Heart left ventricle (tissue), 16 donors: Measurements from ENCODE around the gene CDH13. TPM values are rescaled to one million over a fixed set of nuclear protein-coding genes. Genes with fewer than 3 reads are reported as not detected.

Experiments used
- ATAC-seq, 4 donors: fragments of 200-7000 bp; cut with Tn5 transposase; one replicate each; pipeline ENCODE4 v1.9.1; 2020 to 2022; ENCODE audit warnings: moderate library complexity in 4 of 4, mild to moderate bottlenecking in 3 of 4, moderate number of reproducible peaks in 1 of 4
- DNase-seq, 5 donors: peaks; one replicate each; pipeline ENCODE4 v3.0.0-alpha.2; 2020
- H3K27ac ChIP-seq, 12 donors: fragments of 200-600 bp; sonication (generic) in 4 of 12; one replicate each; pipeline versions ENCODE4 v1.5.0 to v1.8.0; 2016 to 2022; ENCODE audit warnings: mild to moderate bottlenecking in 2 of 12
- H3K27me3 ChIP-seq, 9 donors: fragments of 200-600 bp; sonication (generic) in 2 of 9; one replicate each; pipeline versions ENCODE4 v1.5.1 to v1.8.0; 2016 to 2022; ENCODE audit warnings: mild to moderate bottlenecking in 3 of 9
- H3K36me3 ChIP-seq, 9 donors: fragments of 200-600 bp; sonication (generic) in 2 of 9; one replicate each; pipeline versions ENCODE4 v1.5.0 to v1.8.0; 2018 to 2022; ENCODE audit warnings: mild to moderate bottlenecking in 2 of 9
- H3K4me1 ChIP-seq, 12 donors: fragments of 200-600 bp; sonication (generic) in 4 of 12; one replicate each; pipeline versions ENCODE4 v1.5.0 to v1.8.0; 2016 to 2022; ENCODE audit warnings: mild to moderate bottlenecking in 3 of 12
- H3K4me3 ChIP-seq, 12 donors: fragments of 200-600 bp; sonication (generic) in 4 of 12; one replicate each; pipeline versions ENCODE4 v1.5.0 to v1.8.0; 2017 to 2022; ENCODE audit warnings: mild to moderate bottlenecking in 9 of 12, moderate library complexity in 4 of 12
- H3K9me3 ChIP-seq, 12 donors: fragments of 200-600 bp; sonication (generic) in 4 of 12; one replicate each; pipeline versions ENCODE4 v1.5.0 to v1.8.0; 2016 to 2022; ENCODE audit warnings: mild to moderate bottlenecking in 1 of 12
- POLR2A ChIP-seq, 2 donors: fragments of 450-650 bp; IDR thresholded peaks; one replicate each; pipeline ENCODE4 v1.6.1; 2017; ENCODE audit warnings: antibody characterized with exemption in 2 of 2, mild to moderate bottlenecking in 2 of 2, moderate library complexity in 2 of 2
- WGBS, 4 donors: extraction: QIAGEN DNeasy Blood & Tissue Kit in 2 of 4; methylation state at CpG; one replicate each; pipeline versions ENCODE4 v1.1.5 to v1.1.7; 2013 to 2018; 5-methylcytosine and 5-hydroxymethylcytosine counted together
- intact Hi-C, 10 donors: fragments of 100-400 bp; cut with DNase I; formaldehyde crosslinking; loops; one replicate each; pipeline versions ENCODE4 v1.11.1 to v1.14.2; 2022
- polyA plus RNA-seq, 2 donors: library from polyadenylated mRNA; stranded (reverse); fragments of 200-250 nt; gene quantifications; one replicate each; pipeline ENCODE4 v1.2.3, GENCODE V29; 2013
- total RNA-seq, 9 donors: library from RNA; depleted of rRNA in 2 of 9; stranded (reverse); fragments of >200 nt in 2 of 9; fragmentation: NEBNext Ultra II Directional in 3 of 9; extraction: Animal tissue kit (Norgen Biotek cat#: 25700) in 3 of 9; gene quantifications; one replicate each; pipeline versions ENCODE4 v1.1.0 to v1.2.4, GENCODE V29; 2016 to 2023
- TF ChIP-seq, protein P1 (sequence below), 12 donors: fragments of 200-600 bp; sonication (generic) in 4 of 12; IDR thresholded peaks; one replicate each; pipeline versions ENCODE4 v1.5.0 to v1.8.0; 2018 to 2022; ENCODE audit warnings: antibody characterized with exemption in 12 of 12, mild to moderate bottlenecking in 5 of 12
- donor health status: ischemic (EF 13 %, LVEDD 7.1; RV severe dilation, severe dysfunction).
- donor health status: healthy with polysubstance abuse.
- donor health status: DM: no; HTN: yes; CAD: no.
- donor health status: DM: no; HTN: no; CAD: no.
- donor health status: ischemic (EF 25% LVEDD 6.9; RV normal size, moderate dysfunction).
- donor health status: ischemic (EF 25% LVEDD 5.7; RV mildly dilated, moderate dysfunction).
- donor health status: healthy.
- donor health status: DM: yes; HTN: yes; CAD: no.
- donor health status: ischemic (EF 35%, LVEDD 5.7; RV mildly dilated, moderate dysfunction).
- donor health status: nonischemic (EF 11% LVEDD 7.7; RV severe dilation, severe dysfunction).
- donor health status: DM: yes; HTN: yes; CAD: no.
- donor health status: PGD.
- donor health status: ischemic (EF 29% LVEDD 5.4; RV normal size, mild dysfunction).
- donor health status: nonischemic (EF 23%, LVEDD 6.1; RV moderate dilation, normal function).

The CDH13 gene
- total and polyA plus RNA-seq, 11 donors: 15.0 to 172 (median 137) TPM

DNA sequence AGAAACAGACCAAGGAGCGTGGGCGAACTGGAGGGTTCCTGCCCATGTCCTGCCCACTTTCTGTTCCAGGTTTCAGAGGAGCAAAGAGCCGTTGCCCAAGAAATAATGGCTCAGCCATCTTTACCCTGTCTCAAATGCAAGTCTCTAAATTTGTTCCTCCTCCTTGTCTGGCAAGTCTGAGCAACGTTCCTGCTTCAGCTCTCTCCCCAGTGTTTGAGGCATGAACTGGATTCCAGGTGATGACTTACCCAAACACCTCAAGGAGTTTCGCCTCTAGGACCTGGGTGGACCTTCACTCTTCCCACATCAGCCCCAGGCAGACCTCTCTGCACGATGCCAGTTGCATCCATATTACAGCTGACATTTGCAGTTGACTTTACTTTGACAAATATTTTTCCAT is 659.2 kb downstream of the CDH13 start:
- WGBS, 4 donors: 86 to 90% (median 89%) methylated on average over 6 of the region's 6 CpGs
- no peak overlapping the region for H3K4me3 ChIP-seq
- no peaks in the 10 kb centered on the region for H3K4me1 ChIP-seq
- H3K36me3 ChIP-seq: no peaks in the 10 kb centered on the region
- intact Hi-C loops: no loop called here
- no peak for TF ChIP-seq POLR2A (IDR thresholded peaks at IDR 0.05)
- TF ChIP-seq, protein P1, sequence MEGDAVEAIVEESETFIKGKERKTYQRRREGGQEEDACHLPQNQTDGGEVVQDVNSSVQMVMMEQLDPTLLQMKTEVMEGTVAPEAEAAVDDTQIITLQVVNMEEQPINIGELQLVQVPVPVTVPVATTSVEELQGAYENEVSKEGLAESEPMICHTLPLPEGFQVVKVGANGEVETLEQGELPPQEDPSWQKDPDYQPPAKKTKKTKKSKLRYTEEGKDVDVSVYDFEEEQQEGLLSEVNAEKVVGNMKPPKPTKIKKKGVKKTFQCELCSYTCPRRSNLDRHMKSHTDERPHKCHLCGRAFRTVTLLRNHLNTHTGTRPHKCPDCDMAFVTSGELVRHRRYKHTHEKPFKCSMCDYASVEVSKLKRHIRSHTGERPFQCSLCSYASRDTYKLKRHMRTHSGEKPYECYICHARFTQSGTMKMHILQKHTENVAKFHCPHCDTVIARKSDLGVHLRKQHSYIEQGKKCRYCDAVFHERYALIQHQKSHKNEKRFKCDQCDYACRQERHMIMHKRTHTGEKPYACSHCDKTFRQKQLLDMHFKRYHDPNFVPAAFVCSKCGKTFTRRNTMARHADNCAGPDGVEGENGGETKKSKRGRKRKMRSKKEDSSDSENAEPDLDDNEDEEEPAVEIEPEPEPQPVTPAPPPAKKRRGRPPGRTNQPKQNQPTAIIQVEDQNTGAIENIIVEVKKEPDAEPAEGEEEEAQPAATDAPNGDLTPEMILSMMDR (IDR thresholded peaks at IDR 0.05): no peak
- H3K9me3 ChIP-seq: no peaks in the 10 kb centered on the region
- no peak overlapping the region for H3K27ac ChIP-seq
- no peak for DNase-seq
- no peak for ATAC-seq
- no peaks in the 10 kb centered on the region for H3K27me3 ChIP-seq

GRCh38 chr16:83296505-83296904 is 669.7 kb downstream of the CDH13 start:
- Histone ChIP-seq H3K4me3 (no peak overlapping the region), H3K36me3 (no peaks in the 10 kb centered on the region), H3K9me3 (peaks cover 0 to 7% (median 0%) of the 10 kb centered on the region in 12 donors), H3K27me3 (no peaks in the 10 kb centered on the region), H3K4me1 (no peaks in the 10 kb centered on the region), H3K27ac (no peak overlapping the region)
- ATAC-seq (no peak), DNase-seq (no peak)
- TF ChIP-seq, protein P1 (IDR thresholded peaks at IDR 0.05): no peak
- no peak for TF ChIP-seq POLR2A (IDR thresholded peaks at IDR 0.05)
- intact Hi-C loops: no loop called here
- 87 to 94% (median 89%) methylated on average over 2 of the region's 2 CpGs for WGBS, 4 donors

DNA sequence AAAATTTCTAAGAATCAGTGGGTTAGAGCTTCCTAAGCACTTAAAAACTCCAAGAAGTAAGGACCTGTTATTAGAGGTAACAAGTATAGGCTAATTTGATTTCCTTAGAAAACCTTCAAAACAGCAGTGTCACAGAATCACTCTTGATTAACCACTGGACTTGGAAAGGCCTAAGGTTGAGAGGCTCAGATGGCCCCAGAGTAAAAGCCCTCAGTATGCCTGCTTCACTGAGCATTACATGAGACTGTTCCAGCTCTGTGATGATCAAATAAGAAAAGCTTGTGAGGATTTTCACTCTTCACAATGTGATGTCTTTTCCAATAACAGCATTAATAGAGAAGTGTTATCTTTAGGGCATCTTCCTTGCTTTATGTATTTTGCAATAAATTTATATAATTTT is 671.8 kb downstream of the CDH13 start:
- Histone ChIP-seq H3K27me3 (no peaks in the 10 kb centered on the region), H3K27ac (no peak overlapping the region), H3K4me1 (no peaks in the 10 kb centered on the region), H3K36me3 (no peaks in the 10 kb centered on the region), H3K4me3 (no peak overlapping the region), H3K9me3 (peaks cover 0 to 7% (median 0%) of the 10 kb centered on the region in 12 donors)
- intact Hi-C loops: no loop called here
- TF ChIP-seq, protein P1 (IDR thresholded peaks at IDR 0.05): no peak
- no peak for TF ChIP-seq POLR2A (IDR thresholded peaks at IDR 0.05)
- DNase-seq (no peak), ATAC-seq (no peak)

DNA sequence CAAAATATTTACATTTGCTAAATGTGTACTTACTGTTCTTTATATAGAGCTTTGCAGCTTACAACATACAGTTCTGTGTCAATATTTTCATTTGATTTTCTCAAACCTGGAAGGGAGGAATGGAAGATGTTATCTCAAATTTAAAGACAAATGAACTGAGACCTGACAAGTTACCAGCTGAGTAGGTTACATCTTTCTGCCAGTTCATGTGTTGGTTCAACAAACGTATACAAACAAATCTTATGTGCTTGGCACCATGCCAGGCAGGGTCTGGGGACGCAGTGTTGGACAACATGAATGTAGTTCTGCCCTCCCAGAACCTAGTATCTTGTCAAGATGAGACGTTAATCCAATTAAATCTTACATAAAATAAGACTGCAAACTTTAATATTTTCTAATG is 673.6 kb downstream of the CDH13 start:
- Histone ChIP-seq H3K4me3 (no peak overlapping the region), H3K36me3 (no peaks in the 10 kb centered on the region), H3K27me3 (no peaks in the 10 kb centered on the region), H3K27ac (no peak overlapping the region), H3K9me3 (no peaks in the 10 kb centered on the region), H3K4me1 (no peaks in the 10 kb centered on the region)
- WGBS, 4 donors: 59 to 74% (median 70%) methylated on average over 3 of the region's 3 CpGs
- no peak for TF ChIP-seq POLR2A (IDR thresholded peaks at IDR 0.05)
- no peak for DNase-seq
- no peak for ATAC-seq
- intact Hi-C loops: no loop called here

- no peak for ATAC-seq
- 68 to 78% (median 72%) methylated on average over 4 of the region's 4 CpGs for WGBS, 4 donors
- TF ChIP-seq POLR2A (IDR thresholded peaks at IDR 0.05): no peak
- TF ChIP-seq, protein P1 (IDR thresholded peaks at IDR 0.05): no peak
- Histone ChIP-seq H3K36me3 (no peaks in the 10 kb centered on the region), H3K9me3 (no peaks in the 10 kb centered on the region), H3K4me3 (no peak overlapping the region), H3K27me3 (no peaks in the 10 kb centered on the region), H3K4me1 (peaks cover 0 to 1% (median 0%) of the 10 kb centered on the region in 12 donors), H3K27ac (no peak overlapping the region)
- DNase-seq: no peak
- intact Hi-C loops: no loop called here
Observed at GRCh38 chr16:83301971-83302370, 675.2 kb downstream of the CDH13 start.
